Measurements from ENCODE around the gene RORC.

Gene RORC

DNA sequence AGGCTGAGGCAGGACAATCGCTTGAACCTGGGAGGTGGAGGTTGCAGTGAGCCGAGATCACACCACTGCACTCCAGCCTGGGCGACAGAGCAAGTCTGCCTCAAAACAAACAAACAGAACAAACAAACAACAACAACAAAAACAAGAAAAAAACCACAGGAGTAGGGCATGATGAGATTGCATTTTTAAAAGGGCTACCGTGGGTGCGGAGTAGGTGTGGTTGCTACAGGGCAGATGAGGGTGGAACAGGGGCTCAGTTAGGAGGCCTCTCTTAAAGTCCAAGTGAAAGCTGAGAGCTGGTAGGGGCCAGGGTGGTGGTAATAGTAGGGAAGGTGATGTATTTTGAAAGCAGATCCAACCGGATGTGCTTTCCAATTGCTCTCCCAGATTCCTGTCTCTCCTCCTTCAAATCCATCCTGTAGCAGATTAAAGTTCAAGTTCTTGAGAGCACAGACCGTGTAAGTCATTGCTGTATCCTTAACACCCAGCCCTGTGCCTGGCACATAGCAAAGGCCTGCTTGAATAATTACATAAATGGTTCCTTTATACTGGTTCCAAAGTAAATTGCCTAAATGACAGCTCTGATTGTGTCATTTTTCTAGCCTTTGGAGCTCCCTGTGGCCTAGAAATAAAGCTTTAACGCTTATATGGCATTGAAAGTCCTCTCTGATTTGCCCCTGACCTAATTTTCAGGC is 22.2 kb downstream of the RORC start:
- TF ChIP-seq CTCF (IDR thresholded peaks at IDR 0.05; ENCODE audit: control insufficient read depth, extremely low read depth, insufficient read depth) = no peak
- no peak for DNase-seq (ENCODE audit: low read depth)

GRCh38 chr1:151807766-151808165 is 23.8 kb downstream of the RORC start:
- no peak for TF ChIP-seq CTCF (IDR thresholded peaks at IDR 0.05; ENCODE audit: control insufficient read depth, extremely low read depth, insufficient read depth)
- no peak overlapping the region for H3K4me3 ChIP-seq (ENCODE audit: low read depth, low read length)
- DNase-seq (ENCODE audit: low read depth) = no peak

More for the DNA sequence above, 22.2 kb downstream of the RORC start:
- no peak overlapping the region for H3K4me3 ChIP-seq (ENCODE audit: low read depth, low read length)

- no peak for TF ChIP-seq CTCF (IDR thresholded peaks at IDR 0.05; ENCODE audit: control insufficient read depth, extremely low read depth, insufficient read depth)
- H3K4me3 ChIP-seq (ENCODE audit: low read depth, low read length) = no peak overlapping the region
- DNase-seq (ENCODE audit: low read depth) = no peak
These were observed 24.5 kb downstream of the RORC start for GRCh38 chr1:151807131-151807530.

DNA sequence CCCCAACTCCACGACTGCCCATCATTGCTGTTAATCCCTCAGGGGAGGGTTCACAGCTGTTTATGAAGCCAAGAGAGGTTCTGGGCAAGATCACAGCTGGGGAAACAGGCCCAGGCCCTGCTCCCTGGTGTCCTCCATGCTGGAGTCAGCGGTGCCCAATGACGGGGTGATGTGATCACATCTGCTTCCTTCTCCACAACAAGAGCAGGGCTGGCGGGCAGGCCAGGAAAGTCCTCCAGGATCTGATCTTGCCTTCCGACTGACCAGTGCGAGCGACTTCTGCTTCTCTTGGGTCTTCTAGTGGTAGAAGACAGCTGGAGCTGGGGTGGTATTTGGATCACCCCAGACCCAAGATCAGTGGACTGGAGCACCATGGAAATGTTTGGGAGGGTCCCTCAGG is 25.4 kb downstream of the RORC start:
- no peak for TF ChIP-seq CTCF (IDR thresholded peaks at IDR 0.05; ENCODE audit: control insufficient read depth, extremely low read depth, insufficient read depth)
- H3K4me3 ChIP-seq (ENCODE audit: low read depth, low read length) = no peak overlapping the region
- no peak for DNase-seq (ENCODE audit: low read depth)

DNA sequence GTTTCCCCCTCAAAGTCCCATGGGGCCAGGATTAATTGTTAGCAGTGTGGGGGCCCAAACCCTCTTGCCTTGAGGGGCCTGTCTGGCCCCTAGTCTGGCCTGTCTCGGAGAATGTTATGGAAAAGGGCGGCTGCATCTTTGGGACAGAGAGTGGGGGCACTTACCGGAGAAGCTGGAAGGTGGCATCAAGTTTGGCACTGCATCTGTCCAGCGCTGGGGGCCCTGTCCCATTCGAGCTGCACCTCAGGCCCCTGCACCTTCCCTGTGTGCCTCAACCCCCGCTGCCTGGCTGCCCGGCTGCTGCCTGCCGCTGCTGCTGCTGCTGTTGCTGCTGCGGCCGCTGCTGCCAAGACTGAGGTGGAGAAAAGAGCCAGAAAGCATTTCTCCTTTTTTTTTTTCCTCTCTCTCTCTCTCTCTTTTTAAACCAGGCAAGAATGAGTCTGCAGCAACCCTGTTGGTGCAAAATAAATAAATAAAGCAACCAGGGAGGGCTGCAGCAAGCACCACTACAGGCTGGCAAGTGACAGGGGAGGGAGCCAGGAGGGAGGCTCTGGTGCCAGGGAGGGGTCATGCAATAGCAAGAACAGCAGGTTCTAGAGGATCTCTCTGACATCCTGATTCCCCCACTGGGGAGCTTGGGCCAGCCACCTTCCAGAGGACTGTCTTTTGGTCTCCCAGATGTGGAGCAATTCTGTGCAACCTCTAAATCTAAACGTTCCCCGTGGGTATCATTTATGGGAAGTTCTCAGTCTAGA is 26.4 kb downstream of the RORC start, which contains the start of gene LINGO4:
TSS of gene LINGO4 (minus strand) at position 354 of the 755 bp plus-strand sequence. CDS start 2,715 bp downstream, outside the sequence.
- no peak for DNase-seq (ENCODE audit: low read depth)
- no peak within 1 kb of the TSS for H3K4me3 ChIP-seq (ENCODE audit: low read depth, low read length)
- TF ChIP-seq CTCF (IDR thresholded peaks at IDR 0.05; ENCODE audit: control insufficient read depth, extremely low read depth, insufficient read depth) = no peak

DNA sequence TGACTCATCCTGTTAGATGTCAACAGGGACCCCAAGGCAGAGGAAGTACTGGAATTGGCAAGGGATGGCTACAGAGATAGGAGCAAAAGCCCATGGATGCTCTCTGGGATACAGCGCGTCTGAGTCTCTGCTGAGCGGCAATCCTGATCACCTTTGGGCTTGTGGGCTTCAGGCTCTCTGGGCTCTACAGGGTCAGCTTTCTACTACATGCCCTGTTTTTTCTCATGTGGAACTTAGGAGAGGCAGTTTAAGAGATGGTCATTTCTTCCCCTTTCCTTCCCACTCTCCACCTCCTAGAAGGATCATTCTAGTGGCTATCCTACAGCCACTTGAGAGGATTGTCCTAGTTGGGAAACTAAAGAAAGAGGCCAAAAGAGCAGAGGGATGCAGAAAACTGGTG is 27.7 kb downstream of the RORC start:
- TF ChIP-seq CTCF (IDR thresholded peaks at IDR 0.05; ENCODE audit: control insufficient read depth, extremely low read depth, insufficient read depth) = no peak
- DNase-seq (ENCODE audit: low read depth) = no peak
- no peak overlapping the region for H3K4me3 ChIP-seq (ENCODE audit: low read depth, low read length)
